Measurements from ENCODE around the gene GPR78. TPM values are rescaled to one million over a fixed set of nuclear protein-coding genes. Genes with fewer than 3 reads are reported as not detected.
A peak's percentile ranks its signal among the peaks of the same experiment; 100 is the strongest.
"Not testable (repeated sequence)": the region's sequence is repeated elsewhere in the genome, so short reads cannot be mapped to it uniquely, and the experiment has no call there.

GPR78 gene
- total and polyA plus RNA-seq, 2 of the 4 experiments (the other 2 are of a cell fraction) = under 0.01 to 0.10 TPM

DNA sequence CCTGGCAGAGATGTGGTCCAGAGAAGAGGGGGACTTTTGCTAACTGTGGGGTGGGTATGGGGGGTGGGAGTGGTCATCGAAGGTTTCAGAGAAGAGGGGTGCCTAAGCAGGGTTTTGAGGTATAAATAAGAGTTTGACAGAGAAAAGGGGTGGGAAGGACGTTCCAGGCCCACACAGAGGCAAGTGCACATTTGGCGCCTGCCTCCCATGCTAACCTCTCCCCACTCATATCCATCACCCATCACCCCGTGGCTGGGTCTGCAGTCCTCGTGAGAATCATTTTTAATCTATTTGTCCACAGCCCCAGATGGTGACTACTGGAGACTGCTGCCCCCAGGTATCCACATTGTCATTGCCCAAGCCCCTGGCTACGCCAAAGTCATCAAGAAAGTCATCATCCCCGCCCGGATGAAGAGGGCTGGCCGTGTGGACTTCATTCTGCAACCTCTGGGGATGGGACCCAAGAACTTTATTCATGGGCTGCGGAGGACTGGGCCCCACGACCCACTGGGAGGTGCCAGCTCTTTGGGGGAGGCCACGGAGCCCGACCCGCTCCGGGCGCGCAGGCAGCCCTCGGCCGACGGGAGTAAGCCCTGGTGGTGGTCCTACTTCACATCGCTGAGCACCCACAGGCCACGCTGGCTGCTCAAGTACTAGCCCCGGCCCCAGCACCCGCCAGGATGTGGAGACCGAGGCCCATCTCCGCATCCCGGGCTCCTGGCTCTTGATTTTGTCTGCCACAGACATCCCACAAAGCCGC, 38.9 kb downstream of the GPR78 start (continued):
- no peak for TF ChIP-seq RAD21 (IDR thresholded peaks at IDR 0.05; ENCODE audit: low read length)

DNA sequence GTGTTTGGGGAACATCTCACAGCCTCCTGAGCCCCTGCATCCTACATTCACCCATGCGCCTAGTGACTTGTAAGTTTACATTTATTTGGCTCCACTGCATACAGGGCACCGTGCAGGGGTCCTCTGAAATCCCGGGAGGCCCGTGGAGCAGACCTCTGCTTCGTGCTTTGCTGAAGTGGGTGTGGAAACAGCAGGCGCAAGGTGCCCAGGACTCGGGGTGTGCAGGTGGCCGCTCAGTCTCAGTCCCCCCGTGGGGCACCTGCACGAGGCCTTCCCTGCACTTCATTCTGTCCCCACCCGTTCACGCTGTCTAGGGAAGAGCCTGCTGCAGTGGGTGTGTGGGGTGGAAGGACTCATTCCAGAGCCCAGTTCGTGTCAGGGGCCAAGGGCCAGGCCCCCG, 40.9 kb downstream of the GPR78 start:
- in situ Hi-C loops (cut with MboI; ENCODE audit: low sequenced_read_pairs) = loop anchor here (25.0 kb wide), 1 partner anchor 409 kb away; no protein-coding TSS in a partner anchor
- H2BK120ac ChIP-seq (ENCODE audit: low read depth, low read length); H3K27me3 ChIP-seq (ENCODE audit: control insufficient read depth, insufficient read depth, low read length); H3K9ac ChIP-seq (ENCODE audit: low read depth, low read length); H2AK5ac ChIP-seq (ENCODE audit: low read depth, low read length); H3K27ac ChIP-seq (ENCODE audit: insufficient read depth, low read length); H2AFZ ChIP-seq (replicated peaks; ENCODE audit: low read length, poor library complexity); H2AK9ac ChIP-seq (replicated peaks; ENCODE audit: low read depth, low read length, poor library complexity); H2BK5ac ChIP-seq (ENCODE audit: low read depth, low read length, poor library complexity, severe bottlenecking); dilution Hi-C loops (cut with HindIII; ENCODE audit: low sequenced_read_pairs, unreplicated experiment); H3K4me2 ChIP-seq (ENCODE audit: low read depth, low read length); H3K4ac ChIP-seq (ENCODE audit: low read depth, low read length); H3K23ac ChIP-seq (ENCODE audit: low read depth, low read length); H3K14ac ChIP-seq (replicated peaks; ENCODE audit: low read depth, low read length); POLR2A ChIA-PET (ENCODE audit: unreplicated experiment); DNase-seq; BruUV-seq (replicated peaks); H4K5ac ChIP-seq (ENCODE audit: low read depth, low read length); H3K56ac ChIP-seq (ENCODE audit: extremely low read depth, insufficient read depth, low read length); H4K8ac ChIP-seq (ENCODE audit: low read depth in 2 of 2, low read length in 2 of 2); H3K4me3 ChIP-seq (ENCODE audit: insufficient read depth, low read depth, low read length); H4K91ac ChIP-seq (ENCODE audit: insufficient read depth, low read depth, low read length); CTCF ChIA-PET; H2BK20ac ChIP-seq (ENCODE audit: low read depth, low read length); H3K9me3 ChIP-seq (ENCODE audit: control insufficient read depth, insufficient read depth, low read length); H2BK15ac ChIP-seq (ENCODE audit: low read depth, low read length); ATAC-seq (ENCODE audit: low read depth); H3K9me1 ChIP-seq (ENCODE audit: insufficient read depth, low read length); H3K18ac ChIP-seq (ENCODE audit: low read depth, low read length); H4K20me1 ChIP-seq (ENCODE audit: insufficient read depth, low read length); intact Hi-C loops (cut with micrococcal nuclease); H3K4me1 ChIP-seq (ENCODE audit: control insufficient read depth, insufficient read depth, low read length); H3K79me1 ChIP-seq (ENCODE audit: low read depth in 1 of 2, low read length in 2 of 2): not testable (repeated sequence)
- no CpG with 5 or more reads among the region's 14 CpGs for WGBS, 2 experiments (ENCODE audit: extremely low coverage in 2 of 2, insufficient read length in 1 of 2)
- peaks cover 20% of the 10 kb centered on the region; the same call in 1 of the 2 replicates for H3K36me3 ChIP-seq (ENCODE audit: control insufficient read depth, insufficient read depth, low read length)

DNA sequence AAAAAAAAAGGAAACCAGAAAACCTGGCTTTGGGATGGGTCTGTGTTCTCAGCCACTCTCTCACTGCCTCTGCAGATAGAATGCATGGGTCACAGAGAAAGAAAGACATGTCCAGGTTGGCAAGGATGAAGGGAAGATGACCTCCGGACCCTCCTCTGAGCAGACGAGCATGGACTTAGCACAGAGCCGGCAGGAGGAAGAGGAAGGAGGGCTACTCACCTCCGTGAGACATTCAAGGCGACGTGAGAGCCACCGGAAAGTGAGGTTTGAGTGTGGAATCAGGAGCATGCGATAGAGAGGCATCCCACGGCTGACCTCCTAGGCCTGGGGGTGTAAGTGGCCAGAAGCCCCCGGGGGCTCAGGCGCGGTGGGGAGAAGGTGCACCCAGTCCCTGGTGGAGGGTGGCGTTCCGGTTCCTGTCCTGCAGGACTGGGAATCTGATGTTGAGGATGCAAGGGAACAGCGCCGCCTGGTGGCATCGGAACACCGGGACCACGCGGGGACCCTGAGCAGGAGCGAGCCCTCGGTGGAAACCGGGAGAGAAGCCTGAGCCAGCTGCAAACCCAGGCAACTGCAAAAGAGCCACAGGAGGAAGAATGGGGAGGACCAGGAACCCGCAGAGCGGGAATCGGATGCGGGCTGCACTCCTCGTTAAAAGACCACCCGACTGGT, 44.5 kb downstream of the GPR78 start:
- H2AK9ac ChIP-seq (replicated peaks; ENCODE audit: low read depth, low read length, poor library complexity); H3K9ac ChIP-seq (ENCODE audit: low read depth, low read length); H3K23ac ChIP-seq (ENCODE audit: low read depth, low read length); H2AK5ac ChIP-seq (ENCODE audit: low read depth, low read length); H3K9me3 ChIP-seq (ENCODE audit: control insufficient read depth, insufficient read depth, low read length); dilution Hi-C loops (cut with HindIII; ENCODE audit: low sequenced_read_pairs, unreplicated experiment); H3K9me1 ChIP-seq (ENCODE audit: insufficient read depth, low read length); H3K4me1 ChIP-seq (ENCODE audit: control insufficient read depth, insufficient read depth, low read length); H3K79me1 ChIP-seq (ENCODE audit: low read depth in 1 of 2, low read length in 2 of 2); DNase-seq; H2AFZ ChIP-seq (replicated peaks; ENCODE audit: low read length, poor library complexity); H3K27me3 ChIP-seq (ENCODE audit: control insufficient read depth, insufficient read depth, low read length); intact Hi-C loops (cut with micrococcal nuclease); H3K27ac ChIP-seq (ENCODE audit: insufficient read depth, low read length); H2BK5ac ChIP-seq (ENCODE audit: low read depth, low read length, poor library complexity, severe bottlenecking); H2BK20ac ChIP-seq (ENCODE audit: low read depth, low read length); H3K4ac ChIP-seq (ENCODE audit: low read depth, low read length); H2BK120ac ChIP-seq (ENCODE audit: low read depth, low read length); POLR2A ChIA-PET (ENCODE audit: unreplicated experiment); H3K18ac ChIP-seq (ENCODE audit: low read depth, low read length); H4K8ac ChIP-seq (ENCODE audit: low read depth in 2 of 2, low read length in 2 of 2); H3K4me2 ChIP-seq (ENCODE audit: low read depth, low read length); CTCF ChIA-PET; H2BK15ac ChIP-seq (ENCODE audit: low read depth, low read length); H4K91ac ChIP-seq (ENCODE audit: insufficient read depth, low read depth, low read length); BruUV-seq (replicated peaks); H3K56ac ChIP-seq (ENCODE audit: extremely low read depth, insufficient read depth, low read length); H3K14ac ChIP-seq (replicated peaks; ENCODE audit: low read depth, low read length); H4K5ac ChIP-seq (ENCODE audit: low read depth, low read length); H3K36me3 ChIP-seq (ENCODE audit: control insufficient read depth, insufficient read depth, low read length); H4K20me1 ChIP-seq (ENCODE audit: insufficient read depth, low read length); H3K4me3 ChIP-seq (ENCODE audit: insufficient read depth, low read depth, low read length): not testable (repeated sequence)
- in situ Hi-C loops (cut with MboI; ENCODE audit: low sequenced_read_pairs) = loop anchor here (25.0 kb wide), 1 partner anchor 412 kb away; no protein-coding TSS in a partner anchor
- no CpG with 5 or more reads among the region's 29 CpGs for WGBS, 2 experiments (ENCODE audit: extremely low coverage in 2 of 2, insufficient read length in 1 of 2)
- ATAC-seq (ENCODE audit: low read depth) = peak; percentile 86

Measured in IMR-90 (cell line).